ENCODE results near the gene NRTN.

NRTN gene

DNA sequence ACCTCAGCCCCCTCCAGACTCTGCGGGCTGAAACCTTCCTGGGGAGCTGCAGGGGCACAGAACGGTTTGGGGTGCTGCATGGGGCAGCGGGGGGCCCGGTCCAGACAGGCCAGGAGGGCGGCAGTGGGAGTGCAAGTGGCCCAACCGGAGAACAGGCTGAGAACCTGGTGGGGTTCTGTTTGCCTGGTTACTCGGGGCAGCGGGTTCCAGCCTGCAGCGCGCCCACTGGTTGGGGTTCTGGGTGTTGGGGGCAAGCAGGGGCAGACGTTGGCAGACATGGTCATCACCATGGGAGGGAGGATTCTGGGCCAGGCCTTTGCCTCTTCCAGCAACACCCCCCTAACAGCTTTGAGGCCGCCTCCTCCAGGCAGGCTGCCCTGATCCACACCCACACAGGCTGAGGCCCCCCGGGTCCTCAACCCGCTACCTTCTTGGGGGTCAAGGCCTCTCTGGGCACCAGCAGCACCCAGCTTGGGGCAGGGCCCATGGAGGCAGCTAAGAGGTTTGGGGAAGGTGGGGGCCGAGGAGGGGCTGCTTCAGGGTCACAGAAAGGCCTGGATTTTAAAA lies 20.2 kb upstream of the NRTN start, which contains the start of gene PRR22:
PRR22 (minus strand) TSS at position 166 of the 567 bp plus-strand sequence; CDS start at position 80, 86 bp downstream.
- no peak within 1 kb of the TSS for H3K4me2 ChIP-seq (ENCODE audit: low read length)
- no peak within 1 kb of the TSS for H3K4me3 ChIP-seq (ENCODE audit: low read length)
- peaks cover 52% of the 10 kb centered on the region for H3K36me3 ChIP-seq (replicated peaks; ENCODE audit: low read depth, low read length)
- no peak within 1 kb of the TSS for H3K27ac ChIP-seq (ENCODE audit: low read length)
- peaks cover under 1% of the 10 kb centered on the region; the same call in 1 of the 2 replicates for H3K4me1 ChIP-seq (ENCODE audit: low read length)
- TF ChIP-seq, protein P1, sequence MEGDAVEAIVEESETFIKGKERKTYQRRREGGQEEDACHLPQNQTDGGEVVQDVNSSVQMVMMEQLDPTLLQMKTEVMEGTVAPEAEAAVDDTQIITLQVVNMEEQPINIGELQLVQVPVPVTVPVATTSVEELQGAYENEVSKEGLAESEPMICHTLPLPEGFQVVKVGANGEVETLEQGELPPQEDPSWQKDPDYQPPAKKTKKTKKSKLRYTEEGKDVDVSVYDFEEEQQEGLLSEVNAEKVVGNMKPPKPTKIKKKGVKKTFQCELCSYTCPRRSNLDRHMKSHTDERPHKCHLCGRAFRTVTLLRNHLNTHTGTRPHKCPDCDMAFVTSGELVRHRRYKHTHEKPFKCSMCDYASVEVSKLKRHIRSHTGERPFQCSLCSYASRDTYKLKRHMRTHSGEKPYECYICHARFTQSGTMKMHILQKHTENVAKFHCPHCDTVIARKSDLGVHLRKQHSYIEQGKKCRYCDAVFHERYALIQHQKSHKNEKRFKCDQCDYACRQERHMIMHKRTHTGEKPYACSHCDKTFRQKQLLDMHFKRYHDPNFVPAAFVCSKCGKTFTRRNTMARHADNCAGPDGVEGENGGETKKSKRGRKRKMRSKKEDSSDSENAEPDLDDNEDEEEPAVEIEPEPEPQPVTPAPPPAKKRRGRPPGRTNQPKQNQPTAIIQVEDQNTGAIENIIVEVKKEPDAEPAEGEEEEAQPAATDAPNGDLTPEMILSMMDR (IDR thresholded peaks at IDR 0.05; ENCODE audit: low read depth, low read length): no peak
- TF ChIP-seq EZH2phosphoT487 (IDR thresholded peaks at IDR 0.05; ENCODE audit: low read depth): no peak
- no peak within 1 kb of the TSS for H2AFZ ChIP-seq (ENCODE audit: low read depth, low read length)
- no peak within 1 kb of the TSS for H3K9ac ChIP-seq (ENCODE audit: low read length)
- peaks cover 8% of the 10 kb centered on the region for H3K79me2 ChIP-seq (ENCODE audit: low read length)
- no peaks in the 10 kb centered on the region for H3K9me3 ChIP-seq (ENCODE audit: insufficient read depth, low read length)
- no peaks in the 10 kb centered on the region for H4K20me1 ChIP-seq (ENCODE audit: insufficient read depth, low read length)
- H3K27me3 ChIP-seq (ENCODE audit: low read depth, low read length): no peaks in the 10 kb centered on the region

DNA sequence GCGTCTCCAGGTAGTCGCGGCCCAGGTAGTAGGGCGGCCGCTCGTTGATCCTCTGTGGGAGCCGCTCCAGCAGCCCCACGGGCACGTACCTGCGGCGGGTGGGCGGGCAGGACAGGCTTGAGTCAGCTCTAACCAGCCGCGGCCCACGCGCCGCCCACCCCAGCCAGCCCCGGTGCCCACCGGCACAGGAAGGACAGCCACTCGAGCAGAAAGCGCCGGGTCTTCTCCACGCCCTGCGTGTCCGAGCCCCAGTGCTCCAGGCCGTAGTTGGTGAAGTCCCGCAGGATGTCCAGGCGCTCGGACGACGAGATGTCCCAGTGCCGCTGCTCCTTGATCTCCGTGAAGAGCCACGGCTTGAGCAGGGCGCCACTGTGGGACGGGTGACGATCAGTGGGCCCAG lies 19.4 kb upstream of the NRTN start:
- Histone ChIP-seq H3K27ac (ENCODE audit: low read length) (no peak overlapping the region), H3K4me1 (ENCODE audit: low read length) (peaks cover 6% of the 10 kb centered on the region), H3K9me3 (ENCODE audit: insufficient read depth, low read length) (no peaks in the 10 kb centered on the region), H4K20me1 (ENCODE audit: insufficient read depth, low read length) (0 out of 2 replicates have a peak, but pooled peaks cover 3% of the 10 kb centered on the region), H2AFZ (ENCODE audit: low read depth, low read length) (no peak overlapping the region), H3K9ac (ENCODE audit: low read length) (no peak overlapping the region), H3K27me3 (ENCODE audit: low read depth, low read length) (no peaks in the 10 kb centered on the region), H3K79me2 (ENCODE audit: low read length) (peaks cover 16% of the 10 kb centered on the region), H3K4me2 (ENCODE audit: low read length) (no peak overlapping the region), H3K36me3 (replicated peaks; ENCODE audit: low read depth, low read length) (peaks cover 56% of the 10 kb centered on the region), H3K4me3 (ENCODE audit: low read length) (no peak overlapping the region)
- TF ChIP-seq EZH2phosphoT487 (IDR thresholded peaks at IDR 0.05; ENCODE audit: low read depth): no peak
- TF ChIP-seq, protein P1 (IDR thresholded peaks at IDR 0.05; ENCODE audit: low read depth, low read length): no peak

DNA sequence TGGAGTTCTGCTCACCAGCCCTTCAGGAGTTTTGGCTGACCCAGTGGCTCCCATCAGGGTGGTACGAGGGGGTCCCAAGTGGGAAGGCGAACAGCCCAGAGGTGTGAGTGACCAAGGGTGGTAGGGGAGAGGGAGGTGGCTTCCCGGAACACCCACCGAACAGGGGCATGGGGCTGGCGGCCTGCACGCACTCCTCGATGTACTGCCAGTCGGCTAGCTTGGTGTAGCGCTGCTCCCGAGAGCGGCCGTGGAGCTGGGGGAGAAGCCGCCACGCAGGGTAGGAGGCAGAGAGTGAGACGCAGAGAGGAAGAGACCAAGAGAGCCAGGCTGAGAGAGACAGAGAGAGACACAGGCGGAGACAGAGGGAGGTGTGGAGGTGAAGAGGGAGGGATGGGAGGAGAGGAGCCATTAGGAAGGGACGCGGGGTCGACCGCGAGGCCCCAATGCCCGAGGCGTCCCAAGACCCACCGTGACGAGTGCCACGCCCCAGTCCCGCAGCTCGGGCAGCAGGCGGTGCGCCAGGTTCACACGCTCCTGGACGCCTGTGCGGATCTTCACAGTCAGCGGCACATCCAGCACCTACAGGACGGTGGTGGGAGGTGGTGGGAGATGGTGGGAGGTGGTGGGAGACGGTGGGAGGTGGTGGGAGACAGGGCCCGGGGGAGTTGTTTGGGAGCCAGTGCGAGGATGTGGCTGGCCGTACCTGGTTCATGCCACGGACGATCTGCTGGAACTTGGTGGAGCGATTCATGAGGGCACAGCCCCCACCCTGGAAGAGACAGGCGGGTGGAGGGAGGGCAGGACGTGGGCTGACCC lies 18.1 kb upstream of the NRTN start:
- Histone ChIP-seq H3K4me3 (ENCODE audit: low read length) (no peak overlapping the region), H3K27ac (ENCODE audit: low read length) (no peak overlapping the region), H3K4me2 (ENCODE audit: low read length) (no peak overlapping the region), H3K9ac (ENCODE audit: low read length) (no peak overlapping the region), H3K27me3 (ENCODE audit: low read depth, low read length) (no peaks in the 10 kb centered on the region), H3K36me3 (replicated peaks; ENCODE audit: low read depth, low read length) (peaks cover 54% of the 10 kb centered on the region), H3K9me3 (ENCODE audit: insufficient read depth, low read length) (no peaks in the 10 kb centered on the region), H3K79me2 (ENCODE audit: low read length) (peaks cover 16% of the 10 kb centered on the region), H4K20me1 (ENCODE audit: insufficient read depth, low read length) (0 out of 2 replicates have a peak, but pooled peaks cover 3% of the 10 kb centered on the region), H3K4me1 (ENCODE audit: low read length) (peaks cover 9% of the 10 kb centered on the region), H2AFZ (ENCODE audit: low read depth, low read length) (no peak overlapping the region)
- TF ChIP-seq, protein P1 (IDR thresholded peaks at IDR 0.05; ENCODE audit: low read depth, low read length): no peak
- no peak for TF ChIP-seq EZH2phosphoT487 (IDR thresholded peaks at IDR 0.05; ENCODE audit: low read depth)

Data from OCI-LY3 (cell line).